NCI-H2081 (cell line): ENCODE measurements around the gene HMGN3.
A peak's percentile ranks its signal among the peaks of the same experiment; 100 is the strongest.

Experiments used
- DNase-seq, 2 experiments: peaks; one replicate each; lab custom pipeline; 2025; lab: John Stamatoyannopoulos, UW

Gene HMGN3

GRCh38 chr6:79184641-79185040, 49.8 kb downstream of the HMGN3 start:
- DNase-seq: no peak

GRCh38 chr6:79184086-79184485, 50.4 kb downstream of the HMGN3 start:
- DNase-seq: no peak

- DNase-seq: peak; percentile 16 to 56
Measured at GRCh38 chr6:79180052-79180451, 54.4 kb downstream of the HMGN3 start.

- no peak for DNase-seq
Measured at GRCh38 chr6:79173378-79173777, 61.1 kb downstream of the HMGN3 start.

GRCh38 chr6:79170959-79171358, 63.5 kb downstream of the HMGN3 start:
- peak; percentile 48 to 58 for DNase-seq

- no peak for DNase-seq
Measured at GRCh38 chr6:79170431-79170830, 64.1 kb downstream of the HMGN3 start.

GRCh38 chr6:79168695-79168980, 65.8 kb downstream of the HMGN3 start:
- DNase-seq: no peak

- DNase-seq: no peak
Measured at GRCh38 chr6:79167931-79168694, 66.4 kb downstream of the HMGN3 start.

- no peak for DNase-seq
Measured at GRCh38 chr6:79159846-79160245, 74.6 kb downstream of the HMGN3 start.

GRCh38 chr6:79158856-79159516, 75.5 kb downstream of the HMGN3 start:
- DNase-seq: no peak

- DNase-seq: no peak
Measured at GRCh38 chr6:79157961-79158644, 76.4 kb downstream of the HMGN3 start.

- no peak for DNase-seq
Measured at GRCh38 chr6:79152269-79152737, 82.2 kb downstream of the HMGN3 start.
